Measurements from ENCODE around the gene MTMR2. TPM values are rescaled to one million over a fixed set of nuclear protein-coding genes. Genes with fewer than 3 reads are reported as not detected.
A peak's percentile ranks its signal among the peaks of the same experiment; 100 is the strongest.

Gene MTMR2
- total RNA-seq, 1 experiment from 2014 or later, result 59.0 TPM

DNA sequence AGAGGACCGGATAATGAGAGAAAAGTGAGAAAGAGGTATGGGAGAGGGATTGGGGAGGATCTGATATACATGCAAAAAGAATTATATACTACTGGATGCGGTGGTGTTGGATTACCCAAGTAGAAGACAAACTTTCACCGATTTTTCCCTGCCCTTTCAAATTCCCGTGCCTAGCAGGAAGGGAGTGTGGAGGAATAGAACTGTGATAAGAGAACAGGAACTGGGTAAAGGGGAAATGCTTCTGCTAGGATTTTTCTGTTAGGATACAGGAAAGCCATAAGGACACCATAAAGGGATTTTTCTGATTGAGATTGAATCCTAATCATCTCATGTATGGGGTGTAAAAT lies 480 bp upstream of the MTMR2 start:
- Mint-ChIP-seq H3K27me3 (ENCODE audit: low read depth) (no peaks in the 10 kb centered on the region), H3K27ac (peak overlapping the region; percentile 99 to 100 (median 99)), H3K36me3 (ENCODE audit: insufficient read depth in 1 of 3, low read depth in 3 of 3) (no peaks in the 10 kb centered on the region), H3K4me3 (peak overlapping the region; percentile 93 to 95), H3K4me1 (peaks cover 16 to 21% of the 10 kb centered on the region in 2 experiments), H3K9me3 (no peaks in the 10 kb centered on the region; a peak in 1 of 5 replicates)
- H3K9me3 ChIP-seq (ENCODE audit: control insufficient read depth, low read depth, low read length), result no peaks in the 10 kb centered on the region
- no peaks in the 10 kb centered on the region for H4K20me1 ChIP-seq (ENCODE audit: control insufficient read depth, insufficient read depth, insufficient read length)
- H3K79me2 ChIP-seq (ENCODE audit: insufficient read depth, low read length), result peaks cover 6% of the 10 kb centered on the region; the same call in 1 of the 2 replicates
- H2AK5ac ChIP-seq (ENCODE audit: insufficient read length, low read length), result no peak overlapping the region
- H3K18ac ChIP-seq (ENCODE audit: insufficient read length, low read depth, low read length), result peak overlapping the region; percentile 91
- H3K4me2 ChIP-seq (ENCODE audit: insufficient read depth, insufficient read length, low read length), result peak overlapping the region; percentile 85
- peak overlapping the region; percentile 98; the same call in 1 of the 2 replicates for H3K14ac ChIP-seq (ENCODE audit: insufficient read depth, low read length)
- no peak overlapping the region for H4K91ac ChIP-seq (ENCODE audit: insufficient read length, low read depth, low read length)
- no peaks in the 10 kb centered on the region for H3K27me3 ChIP-seq (ENCODE audit: insufficient read depth, low read length)
- peak overlapping the region; percentile 6 for H3K56ac ChIP-seq (ENCODE audit: insufficient read length, low read depth, low read length)
- TF ChIP-seq, protein P1, sequence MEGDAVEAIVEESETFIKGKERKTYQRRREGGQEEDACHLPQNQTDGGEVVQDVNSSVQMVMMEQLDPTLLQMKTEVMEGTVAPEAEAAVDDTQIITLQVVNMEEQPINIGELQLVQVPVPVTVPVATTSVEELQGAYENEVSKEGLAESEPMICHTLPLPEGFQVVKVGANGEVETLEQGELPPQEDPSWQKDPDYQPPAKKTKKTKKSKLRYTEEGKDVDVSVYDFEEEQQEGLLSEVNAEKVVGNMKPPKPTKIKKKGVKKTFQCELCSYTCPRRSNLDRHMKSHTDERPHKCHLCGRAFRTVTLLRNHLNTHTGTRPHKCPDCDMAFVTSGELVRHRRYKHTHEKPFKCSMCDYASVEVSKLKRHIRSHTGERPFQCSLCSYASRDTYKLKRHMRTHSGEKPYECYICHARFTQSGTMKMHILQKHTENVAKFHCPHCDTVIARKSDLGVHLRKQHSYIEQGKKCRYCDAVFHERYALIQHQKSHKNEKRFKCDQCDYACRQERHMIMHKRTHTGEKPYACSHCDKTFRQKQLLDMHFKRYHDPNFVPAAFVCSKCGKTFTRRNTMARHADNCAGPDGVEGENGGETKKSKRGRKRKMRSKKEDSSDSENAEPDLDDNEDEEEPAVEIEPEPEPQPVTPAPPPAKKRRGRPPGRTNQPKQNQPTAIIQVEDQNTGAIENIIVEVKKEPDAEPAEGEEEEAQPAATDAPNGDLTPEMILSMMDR (conservative IDR thresholded peaks at IDR 0.05), result no peak
- peak overlapping the region; percentile 14 for H2AFZ ChIP-seq (ENCODE audit: low read length)
- H2BK5ac ChIP-seq (ENCODE audit: insufficient read length, low read length), result peak overlapping the region; percentile 86
- H3K79me1 ChIP-seq (ENCODE audit: insufficient read depth, low read depth, low read length, poor library complexity, severe bottlenecking), result peaks cover 5% of the 10 kb centered on the region
- peak overlapping the region; percentile 83 for H3K27ac ChIP-seq (ENCODE audit: insufficient read length, low read depth, low read length)
- no peak overlapping the region for H2BK15ac ChIP-seq (ENCODE audit: low read depth, low read length)
- H2BK12ac ChIP-seq (ENCODE audit: insufficient read length, low read depth, low read length), result no peak overlapping the region
- no peak for DNase-seq
- no peak overlapping the region for H2BK20ac ChIP-seq (ENCODE audit: low read depth, low read length, poor library complexity, severe bottlenecking)
- H3K23me2 ChIP-seq (ENCODE audit: insufficient read length, low read depth, low read length, poor library complexity, severe bottlenecking), result peaks cover 4% of the 10 kb centered on the region
- no peak overlapping the region for H4K8ac ChIP-seq (replicated peaks; ENCODE audit: insufficient read length, low read depth, low read length)
- H3K4ac ChIP-seq (ENCODE audit: low read depth, low read length), result no peak overlapping the region
- H4K5ac ChIP-seq (ENCODE audit: insufficient read length, low read depth, low read length), result no peak overlapping the region
- no peak overlapping the region for H3K23ac ChIP-seq (ENCODE audit: insufficient read length, low read depth, low read length)
- H3T11ph ChIP-seq (ENCODE audit: low read length), result no peak overlapping the region
- WGBS (ENCODE audit: extremely low coverage, insufficient read length, low lambda C conversion rate), result no CpG with 5 or more reads among the region's 4 CpGs
- H3K9ac ChIP-seq (ENCODE audit: extremely low read depth, insufficient read length, low read length), result peak overlapping the region; percentile 97
- no peak overlapping the region for H2BK120ac ChIP-seq (ENCODE audit: low read depth, low read length, poor library complexity, severe bottlenecking)
- H3K4me1 ChIP-seq (ENCODE audit: insufficient read depth, low read length), result peaks cover 3% of the 10 kb centered on the region; the same call in 1 of the 2 replicates

Data from H9 (cell line).